HG02623 (cell line): ENCODE data around the gene NOD2.

Experiments
- ATAC-seq: cut with Tn5 transposase; IDR thresholded peaks from one replicate; pipeline ENCODE4 v1.9.1; 2021; ENCODE audit warnings: moderate library complexity; ENCODE audit not compliant: unreplicated experiment

The NOD2 gene

GRCh38 chr16:50692999-50693781, at the start of gene NOD2:
NOD2 (plus strand) TSS chr16:50693606; CDS start chr16:50699496, 5,890 bp downstream.
- no peak for ATAC-seq

- no peak for ATAC-seq
Observed at GRCh38 chr16:50644245-50644644, 49.2 kb upstream of the NOD2 start.

DNA sequence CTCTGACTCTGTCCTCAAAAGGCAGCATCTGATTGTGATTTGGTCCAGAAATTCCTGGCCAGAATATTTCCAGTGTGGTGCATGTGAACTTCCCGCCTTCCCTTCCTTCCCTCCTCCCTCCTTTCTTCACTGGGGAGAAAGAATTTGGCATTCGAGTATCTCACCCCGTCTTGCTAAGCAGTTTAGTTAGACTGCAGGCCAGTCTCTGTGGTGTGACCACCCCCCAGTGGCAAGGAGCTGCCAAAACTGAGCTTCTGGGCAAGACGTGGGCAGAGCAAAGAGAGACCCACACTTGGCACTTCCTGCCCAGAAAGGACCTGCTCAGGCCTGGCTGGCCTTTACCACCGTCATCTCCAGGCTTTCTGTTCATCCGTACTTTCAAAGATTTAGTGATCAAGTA, 48.7 kb upstream of the NOD2 start:
- no peak for ATAC-seq

- ATAC-seq = no peak
Observed at GRCh38 chr16:50645563-50646220, 47.7 kb upstream of the NOD2 start.

- no peak for ATAC-seq
Observed at GRCh38 chr16:50646345-50646744, 47.1 kb upstream of the NOD2 start.

- no peak for ATAC-seq
Observed at GRCh38 chr16:50651835-50652438, 41.5 kb upstream of the NOD2 start.

DNA sequence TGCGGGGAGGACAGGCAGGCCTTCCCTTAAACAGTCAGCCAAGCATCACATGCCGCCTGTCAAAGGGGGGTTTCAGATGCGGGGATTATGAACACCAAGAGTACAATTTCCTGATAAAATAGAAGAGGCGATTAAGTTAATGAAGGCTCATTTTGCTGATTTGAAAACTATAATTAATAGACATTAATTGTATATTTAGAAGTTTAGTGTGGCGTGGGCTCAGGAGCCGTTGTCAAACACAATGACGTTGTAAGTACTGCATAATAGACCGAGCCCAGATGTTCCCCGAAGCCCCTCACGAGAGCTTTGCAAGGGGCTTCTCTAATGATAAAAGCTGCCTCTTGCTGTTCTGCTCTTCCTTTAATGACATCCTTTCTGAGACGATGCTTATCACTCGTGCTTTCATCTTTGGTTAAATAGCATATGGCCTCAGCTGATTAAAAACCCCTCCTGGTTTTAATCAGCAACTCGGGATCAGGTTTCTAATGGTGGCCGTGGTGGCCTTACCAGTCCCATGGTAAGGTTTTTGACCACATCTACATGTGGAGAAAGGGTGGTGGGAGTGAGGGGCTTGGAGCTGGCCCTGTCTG, 40.5 kb upstream of the NOD2 start:
- no peak for ATAC-seq

DNA sequence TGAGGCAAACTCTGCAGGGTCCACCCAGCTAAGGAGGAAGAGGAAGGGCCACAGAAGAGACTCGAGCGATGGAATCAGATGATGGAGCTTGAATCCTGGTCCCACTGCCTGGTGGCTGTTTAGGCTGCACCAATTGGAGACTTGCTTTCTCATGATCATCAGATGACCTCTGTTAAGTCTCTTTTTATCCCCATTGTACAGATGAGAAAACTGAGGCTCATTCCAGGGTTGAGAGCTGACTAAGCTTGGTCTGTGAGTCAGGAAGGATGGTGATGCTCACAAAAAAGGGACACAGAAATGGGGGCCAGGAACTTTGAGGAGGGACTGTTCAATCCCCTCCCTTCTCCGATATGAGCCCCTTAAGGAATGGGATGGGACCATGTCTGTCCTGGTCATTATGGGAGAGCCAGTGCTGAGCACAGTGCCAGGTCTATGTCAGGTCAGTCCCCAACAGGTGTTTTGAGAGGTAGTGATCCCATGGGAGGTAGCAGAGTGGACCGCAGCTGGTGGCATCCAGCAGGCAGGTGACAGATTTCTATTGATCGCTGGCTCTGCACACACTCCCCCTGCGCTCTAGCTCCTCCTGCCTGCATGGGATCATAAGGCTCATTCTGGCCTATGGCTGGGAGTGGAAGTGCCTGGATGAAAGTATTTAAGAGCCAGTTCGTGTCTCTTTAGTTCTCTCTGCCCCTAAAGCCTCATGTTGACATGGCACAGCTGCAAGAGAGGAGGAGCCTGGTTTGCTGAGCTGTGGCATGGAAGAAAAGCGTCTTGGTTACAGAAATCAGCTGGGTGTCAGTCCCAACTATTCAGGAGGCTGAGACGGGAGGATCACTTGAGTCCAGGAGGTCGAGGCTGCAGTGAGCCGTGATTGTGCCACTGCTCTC, 39.5 kb upstream of the NOD2 start:
- ATAC-seq = no peak

DNA sequence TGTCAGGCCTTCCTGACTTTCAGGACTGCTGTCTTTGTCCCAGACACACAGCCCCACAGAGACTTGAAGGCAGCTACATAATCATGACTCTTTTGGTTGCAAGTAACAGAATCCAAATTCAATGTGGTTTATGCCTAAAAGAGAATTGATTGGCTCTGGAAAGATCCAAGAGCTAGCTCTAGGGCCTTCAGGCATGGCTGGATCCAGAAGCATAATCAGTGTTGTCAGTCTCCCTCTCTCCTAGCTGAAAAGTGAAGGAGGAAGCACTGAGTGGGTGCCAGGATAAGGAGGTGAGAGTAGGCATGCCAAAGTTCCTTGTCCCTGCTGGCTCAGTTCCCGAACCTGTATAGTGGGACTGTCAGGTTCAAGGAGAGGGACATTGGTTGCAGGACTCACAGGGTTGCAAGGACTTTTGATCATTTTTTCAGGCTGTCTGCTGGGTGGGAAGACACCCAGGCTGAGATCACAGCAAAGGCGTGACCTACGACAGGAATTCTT, 37.8 kb upstream of the NOD2 start:
- ATAC-seq = no peak

GRCh38 chr16:50657241-50657640, 36.2 kb upstream of the NOD2 start:
- no peak for ATAC-seq

DNA sequence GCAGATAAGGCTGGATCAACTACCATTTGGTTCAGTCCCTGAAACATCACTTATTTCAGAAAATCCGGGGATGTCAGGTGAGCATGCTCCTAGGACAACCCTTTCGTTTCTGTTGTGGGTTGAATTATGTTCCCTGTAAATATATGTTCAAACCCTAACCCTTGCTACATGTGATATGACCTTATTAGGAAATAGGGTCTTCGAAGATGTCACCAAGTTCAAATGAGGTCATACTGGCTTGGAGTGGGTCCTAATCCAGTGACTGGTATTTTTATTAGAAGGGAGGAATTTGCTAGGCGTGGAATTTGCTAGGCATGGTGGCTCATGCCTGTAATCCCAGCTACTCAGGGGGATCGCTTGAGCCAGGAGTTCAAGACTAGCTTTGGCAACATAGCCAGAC, 33.6 kb upstream of the NOD2 start:
- no peak for ATAC-seq

- ATAC-seq = no peak
Observed at GRCh38 chr16:50662306-50662940, 31.0 kb upstream of the NOD2 start.

DNA sequence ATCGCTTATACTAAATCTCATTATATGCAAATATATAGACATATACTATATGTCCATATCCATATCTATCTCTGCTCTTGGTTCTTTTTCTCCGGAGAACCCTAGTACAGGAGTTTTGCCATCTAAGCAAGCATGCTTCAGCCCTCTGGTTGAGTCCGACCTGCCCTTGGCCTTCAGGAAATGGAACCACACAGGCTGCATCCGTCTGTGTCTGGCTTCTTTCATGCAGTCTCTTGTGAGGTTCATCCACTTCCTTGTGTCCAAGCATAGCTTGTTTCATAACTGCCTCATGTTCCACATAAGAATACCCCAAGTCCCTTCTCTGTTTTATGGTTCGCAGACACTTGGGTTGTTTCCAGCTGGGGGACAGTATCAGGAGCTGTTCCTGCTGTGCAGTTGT, 29.1 kb upstream of the NOD2 start:
- ATAC-seq = no peak

GRCh38 chr16:50665128-50665878, 28.1 kb upstream of the NOD2 start:
- no peak for ATAC-seq

DNA sequence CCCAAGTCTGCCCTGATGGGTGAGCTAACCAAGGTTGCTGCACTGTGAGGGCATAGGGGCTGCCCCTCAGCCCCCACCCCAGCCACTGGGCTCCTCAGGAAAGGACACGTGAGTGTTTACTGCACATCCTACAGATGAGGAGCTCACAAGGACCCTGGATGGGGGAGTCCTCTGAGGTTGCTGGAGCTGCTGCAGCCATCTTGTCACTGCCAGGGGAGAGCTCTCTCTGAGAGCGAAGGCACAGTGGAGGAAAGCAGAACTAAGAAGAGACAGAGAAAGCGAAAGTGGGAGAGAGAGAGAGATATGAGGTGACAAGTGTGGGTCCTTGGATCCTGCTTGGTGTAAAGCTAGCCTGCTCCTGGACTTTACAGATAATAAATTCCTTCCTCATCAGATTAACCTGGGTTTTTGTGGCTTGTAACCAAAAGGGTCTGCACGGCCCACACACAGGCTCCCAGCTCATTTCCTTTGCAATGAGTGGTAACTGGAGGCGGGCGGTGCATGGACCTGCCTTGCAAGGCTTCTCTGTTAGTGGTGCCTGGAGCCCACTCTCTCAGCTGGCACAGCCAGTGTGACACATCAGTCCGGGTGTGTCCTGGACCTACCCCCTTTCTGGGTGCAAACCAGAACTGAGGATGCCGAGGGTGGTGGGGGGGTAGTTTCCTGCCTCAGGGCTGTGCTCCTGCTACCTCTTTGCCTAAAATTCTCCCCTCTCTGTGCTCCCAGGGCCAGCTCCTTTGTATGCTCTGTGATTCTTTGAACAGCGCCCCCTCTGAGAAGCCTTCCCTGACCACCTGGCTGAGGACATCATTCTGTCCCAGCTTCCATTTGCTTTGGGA, 26.5 kb upstream of the NOD2 start:
- peak; percentile 74 for ATAC-seq

DNA sequence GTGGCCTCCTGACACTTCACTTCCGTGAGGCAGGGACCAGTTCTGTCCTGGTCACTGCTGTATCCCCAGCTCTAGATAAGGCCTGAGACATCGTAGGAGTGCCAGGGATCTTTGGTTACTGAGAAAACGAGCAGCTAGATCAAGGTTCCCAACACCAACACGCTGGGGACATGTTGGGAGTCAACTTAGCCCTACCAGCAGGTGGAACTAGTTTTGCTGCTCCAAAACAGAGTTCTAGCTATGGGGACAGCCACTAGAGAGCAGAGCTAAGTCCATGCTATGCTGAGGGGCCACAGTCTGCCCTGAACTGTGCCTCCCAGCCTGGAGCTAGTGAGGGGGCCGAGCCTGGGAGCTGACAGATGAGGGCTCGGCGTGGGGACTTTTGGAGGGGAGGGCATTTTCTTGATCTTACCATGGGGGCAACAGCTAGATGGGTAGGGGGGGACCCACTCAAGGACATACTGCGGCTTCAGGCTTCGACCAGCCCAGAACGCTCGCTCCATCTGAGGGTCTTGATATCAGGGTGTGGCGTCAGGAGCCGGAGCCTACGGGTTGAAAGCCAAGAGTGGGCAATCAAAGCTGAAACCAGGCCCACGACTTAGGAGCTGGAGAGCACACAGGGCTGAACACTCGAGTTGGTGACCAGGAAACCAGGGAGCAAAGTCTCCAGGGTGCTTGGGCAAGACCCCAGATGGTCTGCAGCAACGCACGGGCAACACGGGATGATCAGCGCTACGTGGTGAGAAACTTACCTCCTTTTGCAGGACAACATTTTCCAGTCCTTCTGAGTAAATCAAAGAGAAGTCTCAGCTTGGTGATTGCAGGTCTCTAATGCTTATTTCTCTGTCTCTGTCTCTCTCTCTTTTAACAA, 25.7 kb upstream of the NOD2 start:
- no peak for ATAC-seq

- ATAC-seq = no peak
Observed at GRCh38 chr16:50668368-50669008, 24.9 kb upstream of the NOD2 start.
